Prostate gland (tissue), 2 donors: ENCODE data around the gene SPAG6.

Experiments
- CTCF ChIP-seq, 4 experiments: fragments of 200-600 bp in 2 of 4; fragments of 450-650 bp in 2 of 4; sonication (generic) in 2 of 4; IDR thresholded peaks; 1 replicate in 3 of 4; 2 replicates in 1 of 4; pipeline ENCODE4 v1.5.1; 2016 to 2019; ENCODE audit warnings: antibody characterized with exemption in 4 of 4, mild to moderate bottlenecking in 2 of 4, moderate library complexity in 2 of 4
- POLR2A ChIP-seq: fragments of 450-650 bp; IDR thresholded peaks from one replicate; pipeline ENCODE4 v1.6.1; 2016; ENCODE audit warnings: antibody characterized with exemption, mild to moderate bottlenecking

- no peak for TF ChIP-seq CTCF (IDR thresholded peaks at IDR 0.05)
- TF ChIP-seq POLR2A: no peak
Measured at GRCh38 chr10:22345301-22346095, at the start of gene SPAG6.
